B cell (primary cell): ENCODE measurements around the gene GJA8. TPM values are rescaled to one million over a fixed set of nuclear protein-coding genes. Genes with fewer than 3 reads are reported as not detected.

ENCODE experiments used
- ATAC-seq: fragments of 200-7000 bp; cut with Tn5 transposase; one replicate; pipeline ENCODE4 v1.10.0; 2021; ENCODE audit warnings: low read depth, mild to moderate bottlenecking, moderate number of reproducible peaks, moderate library complexity
- CTCF ChIA-PET: fragments of 350-600 bp; sonication (Branson Sonifier 250); formaldehyde crosslinking; loops from one replicate; lab custom pipeline; 2021; ENCODE audit warnings: antibody characterized with exemption, inconsistent platforms; lab: Charles Lee
- POLR2A ChIA-PET: fragments of 350-600 bp; sonication (Branson Sonifier 250); formaldehyde crosslinking; loops from one replicate; lab custom pipeline; 2021; ENCODE audit warnings: antibody characterized with exemption; lab: Charles Lee
- DNase-seq: peaks from one replicate; pipeline ENCODE4 v3.0.0; 2013
- H2AFZ ChIP-seq: 2 replicates; pipeline ENCODE4 v1.6.1; 2012; ENCODE audit warnings: mild to moderate bottlenecking, low read depth, low read length; ENCODE audit not compliant: insufficient read depth, poor library complexity, severe bottlenecking
- H3K27ac ChIP-seq, 2 donors: 1 replicate in 1 of 2; 2 replicates in 1 of 2; pipeline ENCODE4 v1.5.1; 2012 to 2013; ENCODE audit warnings: low read length in 2 of 2, mild to moderate bottlenecking in 2 of 2, moderate library complexity in 1 of 2
- H3K27me3 ChIP-seq, 4 experiments: fragments of 200-600 bp in 1 of 4; sonication (generic) in 1 of 4; replicated peaks in 1 of 4; 1 replicate in 2 of 4; 2 replicates in 2 of 4; pipeline versions ENCODE4 v1.6.1 to v1.7.0; 2013 to 2016; ENCODE audit warnings: low read length in 3 of 4, mild to moderate bottlenecking in 2 of 4, mixed read lengths in 1 of 4, moderate library complexity in 1 of 4; ENCODE audit not compliant: insufficient read depth in 4 of 4, control insufficient read depth in 3 of 4; ENCODE audit errors: control extremely low read depth in 1 of 4
- H3K36me3 ChIP-seq, 2 experiments: replicated peaks in 1 of 2; 1 replicate in 1 of 2; 2 replicates in 1 of 2; pipeline versions ENCODE4 v1.6.1 to v1.7.1; 2013; ENCODE audit warnings: low read length in 1 of 2; ENCODE audit not compliant: insufficient read depth in 2 of 2, control insufficient read depth in 1 of 2; ENCODE audit errors: control extremely low read depth in 1 of 2, extremely low read depth in 1 of 2
- H3K4me1 ChIP-seq, 2 donors: fragments of 200-600 bp in 1 of 2; sonication (generic) in 1 of 2; 1 replicate in 1 of 2; 2 replicates in 1 of 2; pipeline versions ENCODE4 v1.5.1 to v1.6.1; 2013 to 2017; ENCODE audit warnings: low read length in 2 of 2; ENCODE audit not compliant: control insufficient read depth in 2 of 2, insufficient read depth in 2 of 2
- H3K4me2 ChIP-seq: replicated peaks from 2 replicates; pipeline ENCODE3; 2012; ENCODE audit warnings: mild to moderate bottlenecking, low read depth, low read length; ENCODE audit not compliant: poor library complexity, severe bottlenecking
- H3K4me3 ChIP-seq, 5 experiments: fragments of 200-600 bp in 1 of 5; sonication (generic) in 1 of 5; 1 replicate in 3 of 5; 2 replicates in 2 of 5; pipeline versions ENCODE4 v1.5.1 to v1.7.0; 2011 to 2016; ENCODE audit warnings: low read length in 4 of 5, mild to moderate bottlenecking in 4 of 5, low read depth in 2 of 5, control low read depth in 1 of 5, moderate library complexity in 1 of 5; ENCODE audit not compliant: insufficient read depth in 1 of 5; ENCODE audit errors: control extremely low read depth in 1 of 5, extremely low read depth in 1 of 5
- H3K79me2 ChIP-seq: fragments of 200-600 bp; sonication (generic); one replicate; pipeline ENCODE4 v1.6.0; 2016; ENCODE audit warnings: low read length; ENCODE audit not compliant: control insufficient read depth, insufficient read depth
- H3K9ac ChIP-seq: fragments of 200-600 bp; sonication (generic); 2 replicates; pipeline ENCODE4 v1.6.1; 2017; ENCODE audit warnings: mild to moderate bottlenecking, low read length, moderate library complexity
- H3K9me3 ChIP-seq, 3 donors: one replicate each; pipeline versions ENCODE4 v1.6.1 to v1.7.1; 2013; ENCODE audit warnings: low read length in 2 of 3; ENCODE audit not compliant: control insufficient read depth in 2 of 3, insufficient read depth in 1 of 3; ENCODE audit errors: control extremely low read depth in 1 of 3
- H4K20me1 ChIP-seq: 2 replicates; pipeline ENCODE4 v1.6.0; 2012; ENCODE audit warnings: mild to moderate bottlenecking, low read length; ENCODE audit not compliant: insufficient read depth, control insufficient read depth, poor library complexity, severe bottlenecking
- H3K27ac Mint-ChIP-seq: one replicate; pipeline ENCODE4 v1.8.0; 2021; ENCODE audit warnings: mixed read lengths
- H3K27me3 Mint-ChIP-seq: one replicate; pipeline ENCODE4 v1.8.0; 2021; ENCODE audit warnings: mixed read lengths
- H3K4me1 Mint-ChIP-seq: one replicate; pipeline ENCODE4 v1.8.0; 2021; ENCODE audit warnings: mixed read lengths
- H3K4me3 Mint-ChIP-seq: one replicate; pipeline ENCODE4 v1.8.0; 2021; ENCODE audit warnings: mixed read lengths
- H3K9me3 Mint-ChIP-seq: one replicate; pipeline ENCODE4 v1.8.0; 2022; ENCODE audit warnings: mixed read lengths; ENCODE audit not compliant: insufficient read depth
- EZH2 ChIP-seq: IDR thresholded peaks from 2 replicates; pipeline ENCODE4 v1.6.1; 2012; ENCODE audit warnings: borderline replicate concordance, low read depth, mild to moderate bottlenecking, moderate library complexity, low read length; ENCODE audit not compliant: insufficient read depth, poor library complexity, severe bottlenecking
- WGBS: methylation state at CpG from one replicate; pipeline ENCODE4 v1.1.5; 2013; ENCODE audit warnings: missing lambda C conversion rate; ENCODE audit not compliant: insufficient coverage; 5-methylcytosine and 5-hydroxymethylcytosine counted together
- intact Hi-C: fragments of 100-400 bp; cut with micrococcal nuclease; formaldehyde crosslinking; loops from one replicate; pipeline ENCODE4 v1.10.0; 2022
- polyA plus RNA-seq: library from polyadenylated mRNA; depleted of rRNA; stranded (reverse); fragments of >200 nt; gene quantifications from 2 replicates; pipeline ENCODE4 v1.2.3, GENCODE V29; 2012
- total RNA-seq, 2 donors: library from RNA; stranded (reverse); fragments of 120-200 nt in 1 of 2; gene quantifications; 1 replicate in 1 of 2; 2 replicates in 1 of 2; pipeline versions ENCODE4 v1.2.3 to v1.2.4, GENCODE V29; 2013 to 2022
- TF ChIP-seq, protein P1 (sequence below): fragments of 200-600 bp; IDR thresholded peaks from one replicate; pipeline ENCODE4 v1.8.0; 2022; ENCODE audit warnings: antibody characterized with exemption, mild to moderate bottlenecking

GJA8 gene
- total and polyA plus RNA-seq, 2 donors (not counting 1 experiment from before 2014, with no cell fraction given), result not detected

- Mint-ChIP-seq H3K4me3 (no peak overlapping the region), H3K4me1 (no peaks in the 10 kb centered on the region), H3K27ac (no peak overlapping the region), H3K9me3 (no peaks in the 10 kb centered on the region), H3K27me3 (peaks cover 19% of the 10 kb centered on the region)
- Histone ChIP-seq H3K79me2 (no peaks in the 10 kb centered on the region), H2AFZ (no peak overlapping the region), H3K4me3 (no peak overlapping the region), H3K36me3 (no peaks in the 10 kb centered on the region), H3K9me3 (peaks cover 0 to 5% (median 0%) of the 10 kb centered on the region in 3 donors), H3K4me2 (no peak overlapping the region), H3K27ac (no peak overlapping the region), H4K20me1 (no peaks in the 10 kb centered on the region), H3K9ac (no peak overlapping the region), H3K4me1 (no peaks in the 10 kb centered on the region), H3K27me3 (no peaks in the 10 kb centered on the region)
- no CpG with 5 or more reads among the region's 3 CpGs for WGBS
- ChIA-PET CTCF (interaction anchor here (2.1 kb wide), 1 partner anchor 12 kb away, joined by 9 read pairs; no protein-coding TSS in a partner anchor), POLR2A (no interaction called here)
- TF ChIP-seq, protein P1, sequence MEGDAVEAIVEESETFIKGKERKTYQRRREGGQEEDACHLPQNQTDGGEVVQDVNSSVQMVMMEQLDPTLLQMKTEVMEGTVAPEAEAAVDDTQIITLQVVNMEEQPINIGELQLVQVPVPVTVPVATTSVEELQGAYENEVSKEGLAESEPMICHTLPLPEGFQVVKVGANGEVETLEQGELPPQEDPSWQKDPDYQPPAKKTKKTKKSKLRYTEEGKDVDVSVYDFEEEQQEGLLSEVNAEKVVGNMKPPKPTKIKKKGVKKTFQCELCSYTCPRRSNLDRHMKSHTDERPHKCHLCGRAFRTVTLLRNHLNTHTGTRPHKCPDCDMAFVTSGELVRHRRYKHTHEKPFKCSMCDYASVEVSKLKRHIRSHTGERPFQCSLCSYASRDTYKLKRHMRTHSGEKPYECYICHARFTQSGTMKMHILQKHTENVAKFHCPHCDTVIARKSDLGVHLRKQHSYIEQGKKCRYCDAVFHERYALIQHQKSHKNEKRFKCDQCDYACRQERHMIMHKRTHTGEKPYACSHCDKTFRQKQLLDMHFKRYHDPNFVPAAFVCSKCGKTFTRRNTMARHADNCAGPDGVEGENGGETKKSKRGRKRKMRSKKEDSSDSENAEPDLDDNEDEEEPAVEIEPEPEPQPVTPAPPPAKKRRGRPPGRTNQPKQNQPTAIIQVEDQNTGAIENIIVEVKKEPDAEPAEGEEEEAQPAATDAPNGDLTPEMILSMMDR, result no peak
- DNase-seq (no peak), ATAC-seq (no peak)
- intact Hi-C loops, result no loop called here
Measured at GRCh38 chr1:147904726-147905125, 2.1 kb downstream of the GJA8 start.

DNA sequence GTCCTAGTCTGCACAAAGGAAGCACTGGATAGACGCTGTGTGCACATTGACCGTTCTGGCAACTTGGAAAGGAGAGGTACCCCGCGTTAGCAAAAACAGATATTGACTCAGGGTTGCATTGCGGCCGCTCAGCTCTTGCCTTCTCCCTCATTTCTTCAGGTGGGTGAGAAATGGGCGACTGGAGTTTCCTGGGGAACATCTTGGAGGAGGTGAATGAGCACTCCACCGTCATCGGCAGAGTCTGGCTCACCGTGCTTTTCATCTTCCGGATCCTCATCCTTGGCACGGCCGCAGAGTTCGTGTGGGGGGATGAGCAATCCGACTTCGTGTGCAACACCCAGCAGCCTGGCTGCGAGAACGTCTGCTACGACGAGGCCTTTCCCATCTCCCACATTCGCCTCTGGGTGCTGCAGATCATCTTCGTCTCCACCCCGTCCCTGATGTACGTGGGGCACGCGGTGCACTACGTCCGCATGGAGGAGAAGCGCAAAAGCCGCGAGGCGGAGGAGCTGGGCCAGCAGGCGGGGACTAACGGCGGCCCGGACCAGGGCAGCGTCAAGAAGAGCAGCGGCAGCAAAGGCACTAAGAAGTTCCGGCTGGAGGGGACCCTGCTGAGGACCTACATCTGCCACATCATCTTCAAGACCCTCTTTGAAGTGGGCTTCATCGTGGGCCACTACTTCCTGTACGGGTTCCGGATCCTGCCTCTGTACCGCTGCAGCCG is 5.4 kb downstream of the GJA8 start:
- Histone ChIP-seq H3K79me2 (no peaks in the 10 kb centered on the region), H3K36me3 (no peaks in the 10 kb centered on the region), H4K20me1 (no peaks in the 10 kb centered on the region), H2AFZ (no peak overlapping the region), H3K4me1 (no peaks in the 10 kb centered on the region), H3K4me2 (no peak overlapping the region), H3K27ac (no peak overlapping the region), H3K4me3 (no peak overlapping the region), H3K9me3 (peaks cover 0 to 5% (median 0%) of the 10 kb centered on the region in 3 donors), H3K9ac (no peak overlapping the region), H3K27me3 (no peaks in the 10 kb centered on the region)
- POLR2A ChIA-PET, result no interaction called here
- CTCF ChIA-PET, result no interaction called here
- 98% methylated on average over 43 of the region's 44 CpGs for WGBS
- intact Hi-C loops, result no loop called here
- no peak for DNase-seq
- no peak overlapping the region for H3K27ac Mint-ChIP-seq
- H3K4me1 Mint-ChIP-seq, result no peaks in the 10 kb centered on the region
- no peak overlapping the region for H3K4me3 Mint-ChIP-seq
- no peak for TF ChIP-seq EZH2
- TF ChIP-seq, protein P1, result no peak
- ATAC-seq, result no peak
- H3K9me3 Mint-ChIP-seq, result no peaks in the 10 kb centered on the region
- H3K27me3 Mint-ChIP-seq, result peaks cover 25% of the 10 kb centered on the region
